GM18519 (cell line): ENCODE measurements around the gene LGMN.
A peak's percentile ranks its signal among the peaks of the same experiment; 100 is the strongest.
"Not testable (repeated sequence)": the region's sequence is repeated elsewhere in the genome, so short reads cannot be mapped to it uniquely, and the experiment has no call there.

ENCODE experiments used
- ATAC-seq: cut with Tn5 transposase; IDR thresholded peaks from one replicate; pipeline ENCODE4 v1.9.1; 2021; ENCODE audit warnings: mild to moderate bottlenecking, moderate library complexity; ENCODE audit not compliant: unreplicated experiment, low FRiP score

Gene LGMN

DNA sequence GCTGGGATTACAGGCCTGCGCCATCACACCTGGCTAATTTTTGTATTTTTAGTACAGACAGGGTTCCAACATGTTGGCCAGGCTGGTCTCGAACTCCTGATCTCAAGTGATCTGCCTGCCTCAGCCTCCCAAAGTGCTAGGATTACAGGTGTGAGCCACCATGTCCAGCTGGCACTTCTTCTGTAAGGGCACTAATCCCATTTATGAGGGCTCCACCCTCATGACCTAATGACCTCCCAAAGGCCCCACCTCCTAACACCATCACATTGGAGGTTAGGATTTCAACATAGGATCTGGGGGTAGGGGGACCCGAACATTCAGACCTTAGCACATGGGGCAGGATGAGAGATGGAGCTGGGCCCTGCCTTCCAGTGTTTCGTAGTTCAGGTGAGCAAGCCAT, 68.1 kb downstream of the LGMN start:
- ATAC-seq = not testable (repeated sequence)

DNA sequence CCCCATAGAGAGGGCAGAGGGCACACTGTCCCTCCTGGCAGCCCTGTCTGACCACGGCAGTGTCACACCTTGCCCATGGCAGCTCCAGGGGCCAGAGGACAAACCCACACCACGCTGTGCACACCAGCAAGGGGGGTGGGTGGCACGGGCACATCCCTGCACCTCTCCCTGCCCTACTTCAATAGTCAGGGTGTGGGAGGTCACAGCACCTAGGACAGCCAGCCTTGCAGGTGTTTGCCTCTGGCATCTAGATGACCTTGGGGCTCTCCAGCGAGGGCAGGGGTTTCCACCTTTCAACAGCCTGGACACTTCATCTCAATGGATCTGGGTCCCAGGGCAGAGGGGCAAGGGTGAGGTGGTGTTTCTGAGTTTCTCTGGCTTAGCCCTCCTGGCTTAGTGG, 69.2 kb downstream of the LGMN start:
- no peak for ATAC-seq

GRCh38 chr14:92678766-92679165, 69.7 kb downstream of the LGMN start:
- no peak for ATAC-seq

GRCh38 chr14:92677955-92678354, 70.5 kb downstream of the LGMN start:
- no peak for ATAC-seq

- peak; percentile 72 for ATAC-seq
Observed at GRCh38 chr14:92677087-92677668, 71.2 kb downstream of the LGMN start.

DNA sequence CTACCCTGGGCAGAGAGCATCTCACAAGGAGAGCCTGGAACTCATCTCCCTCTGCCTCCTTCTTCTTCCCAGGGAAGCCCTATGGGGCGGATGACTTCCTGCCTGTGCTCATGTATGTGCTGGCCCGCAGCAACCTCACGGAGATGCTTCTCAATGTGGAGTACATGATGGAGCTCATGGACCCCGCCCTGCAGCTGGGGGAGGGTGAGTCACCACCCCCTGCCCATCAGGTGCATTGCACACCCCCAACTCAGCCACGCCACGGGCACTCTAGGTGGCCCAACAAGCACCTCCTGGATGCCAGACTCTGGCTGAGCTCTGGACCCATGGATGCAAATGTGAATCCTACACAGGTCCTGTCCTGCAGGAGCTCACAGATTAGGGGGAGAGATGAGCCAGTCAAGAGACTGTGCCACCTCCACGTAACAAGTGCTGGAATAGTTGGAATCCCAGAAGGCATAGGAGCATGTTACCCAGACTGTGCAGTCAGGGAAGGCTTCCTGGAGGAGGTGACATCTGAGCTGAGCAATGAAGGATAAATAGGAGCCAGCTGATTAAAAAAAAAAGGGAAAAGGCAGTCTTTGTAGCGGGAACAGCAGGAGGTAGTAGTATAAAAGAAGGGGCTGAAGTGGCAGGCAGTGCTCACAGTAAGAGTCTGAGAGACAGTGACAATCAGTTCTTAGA, 71.9 kb downstream of the LGMN start:
- ATAC-seq = no peak

DNA sequence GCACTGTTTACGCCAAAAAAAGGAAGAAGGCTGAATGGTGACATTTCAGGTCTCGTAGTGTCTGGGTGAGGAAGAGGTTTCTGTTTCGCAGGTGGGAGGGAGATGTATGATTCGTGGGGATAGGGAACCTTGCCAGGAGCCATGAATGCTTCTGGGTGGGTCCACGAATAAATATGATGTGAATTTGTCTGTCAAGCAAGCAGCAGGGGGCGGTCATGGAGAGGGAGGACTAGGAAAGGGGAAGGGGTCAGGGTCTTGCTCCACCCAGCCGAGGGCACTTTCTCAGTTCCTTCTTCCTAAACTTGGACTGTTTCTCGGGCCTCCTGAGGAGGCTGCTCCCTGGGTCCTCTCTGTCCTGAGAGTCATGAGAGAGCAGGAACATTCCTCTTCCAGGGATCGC, 72.5 kb downstream of the LGMN start:
- ATAC-seq = no peak

DNA sequence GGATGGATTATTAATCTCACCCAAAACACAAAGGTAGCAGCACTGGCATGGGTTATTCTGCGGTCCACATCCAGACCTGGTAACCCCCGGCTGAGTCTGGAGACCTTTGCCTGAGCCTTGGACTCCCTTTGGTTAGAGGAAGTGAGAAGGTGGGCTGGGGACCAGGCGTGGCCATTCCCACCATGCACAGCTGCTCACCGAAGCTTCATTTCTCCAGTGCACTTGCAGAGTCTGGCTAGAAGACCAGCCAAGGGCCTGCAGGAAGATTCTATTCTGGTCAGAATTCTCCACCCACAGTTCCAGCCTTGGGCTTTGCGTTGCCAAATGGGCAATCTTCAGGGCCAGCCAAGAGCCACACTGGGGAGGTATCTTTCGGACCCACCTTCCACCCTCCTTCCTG, 73.0 kb downstream of the LGMN start:
- ATAC-seq = no peak

DNA sequence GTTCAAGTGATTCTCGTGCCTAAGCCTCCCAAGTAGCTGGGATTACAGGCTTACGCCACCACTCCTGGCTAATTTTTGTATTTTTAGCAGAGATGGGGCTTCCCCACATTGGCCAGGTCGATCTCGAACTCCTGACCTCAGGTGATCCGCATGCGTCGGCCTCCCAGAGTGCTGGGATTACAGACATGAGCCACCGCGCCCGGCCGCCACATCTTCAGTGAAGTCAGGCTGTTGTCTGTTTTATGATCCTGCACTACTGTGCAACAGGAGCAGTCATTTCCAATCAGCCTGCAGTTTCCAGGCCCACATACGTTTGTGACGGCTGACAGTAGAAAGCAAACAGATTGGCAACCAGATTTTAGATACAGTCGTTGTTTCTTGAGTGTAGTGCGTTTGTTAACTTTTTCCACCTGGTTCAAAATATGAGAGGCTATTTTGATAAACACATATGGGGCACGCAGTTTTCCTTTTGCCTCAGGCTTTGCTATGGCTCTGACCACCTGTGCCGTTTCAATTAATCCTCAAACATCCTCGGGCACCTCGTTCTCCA, 74.8 kb downstream of the LGMN start:
- no peak for ATAC-seq

DNA sequence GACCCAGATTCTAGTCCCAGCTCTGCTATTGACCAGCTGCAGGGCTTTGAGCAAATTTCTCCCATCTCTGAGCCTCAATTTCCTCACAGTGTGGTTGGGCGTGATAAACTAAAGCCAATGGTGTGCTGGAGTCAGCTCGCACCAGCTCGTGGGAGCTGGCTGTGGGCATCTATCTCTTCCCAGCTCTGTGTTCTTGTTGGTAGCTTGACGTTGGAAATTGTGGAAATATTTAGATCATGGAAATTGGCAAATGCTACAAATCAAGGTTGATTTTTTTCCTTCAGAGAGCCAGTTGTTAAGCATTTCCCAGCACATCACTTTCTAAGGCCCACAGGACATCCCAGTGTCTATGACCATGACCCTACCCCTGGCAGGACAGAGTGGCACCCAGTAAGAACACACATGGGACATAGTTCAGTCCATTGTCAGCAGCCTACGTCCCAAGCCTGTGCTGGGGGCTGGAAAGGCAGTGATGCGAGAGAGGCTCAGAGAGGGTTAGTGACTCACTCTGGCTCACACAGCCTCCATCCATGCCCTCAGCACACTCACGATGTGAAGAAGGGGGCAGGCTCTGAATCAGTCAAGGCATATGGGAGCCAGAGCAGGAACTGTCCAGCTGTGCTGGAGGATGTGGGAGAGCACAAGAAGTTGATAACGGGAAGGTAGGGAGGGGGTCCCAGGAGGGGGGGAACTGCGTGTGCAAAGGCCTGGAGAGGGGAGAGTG, 77.6 kb downstream of the LGMN start:
- ATAC-seq = no peak

DNA sequence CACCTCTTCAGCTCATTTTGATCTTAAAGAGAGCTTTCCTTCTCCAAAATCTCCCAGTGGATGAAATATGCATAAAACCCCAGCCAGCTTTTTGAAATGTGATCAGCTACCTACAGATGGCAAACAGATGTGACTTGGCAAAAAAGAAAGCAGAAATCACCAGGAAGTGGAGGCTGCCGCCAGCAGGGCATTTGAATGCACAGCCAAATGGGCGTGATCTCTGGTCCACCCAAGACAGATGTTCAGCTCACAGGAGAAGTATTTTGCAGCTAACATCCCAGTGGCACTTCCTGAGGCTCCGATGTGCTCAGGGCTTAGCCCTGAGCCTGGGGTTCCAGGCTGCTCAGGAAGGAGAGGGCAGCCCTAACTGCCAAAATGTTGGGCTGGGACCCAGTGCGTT, 78.3 kb downstream of the LGMN start:
- no peak for ATAC-seq

DNA sequence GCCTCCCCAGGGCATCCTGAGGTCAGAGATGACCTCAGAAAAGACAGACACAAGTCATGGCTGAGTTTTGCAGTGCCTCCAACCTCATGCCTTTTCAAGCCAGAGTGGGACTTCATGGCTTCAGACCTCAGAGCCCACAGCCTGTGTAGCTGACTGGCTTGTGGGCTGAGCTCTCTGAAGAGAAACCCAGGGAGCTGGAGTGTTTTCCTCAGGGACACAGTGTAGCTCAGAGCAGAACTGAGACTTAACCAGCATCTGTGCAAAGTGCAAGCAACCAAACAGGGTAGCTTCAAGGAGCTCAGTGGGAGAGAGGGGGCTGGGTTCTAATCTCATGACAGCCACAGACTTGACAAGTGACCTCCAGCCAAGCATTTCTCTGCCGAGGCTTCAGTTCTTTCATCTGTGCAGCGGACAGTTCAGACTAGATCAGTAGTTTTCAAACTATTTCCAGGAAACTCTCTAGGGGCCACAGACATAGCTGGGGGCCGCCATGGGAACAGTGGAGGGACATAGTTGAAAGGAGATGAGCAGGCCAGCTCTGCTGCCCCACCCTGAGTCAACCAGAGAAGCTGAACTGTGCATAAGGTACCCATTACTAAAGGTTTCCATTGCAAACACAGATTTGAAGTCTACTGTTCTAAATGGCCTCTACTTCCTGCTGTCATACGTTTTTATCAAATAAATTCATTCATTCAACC, 80.0 kb downstream of the LGMN start:
- ATAC-seq = no peak

GRCh38 chr14:92666251-92666650, 82.2 kb downstream of the LGMN start:
- no peak for ATAC-seq

GRCh38 chr14:92665661-92666110, 82.7 kb downstream of the LGMN start:
- ATAC-seq = no peak

DNA sequence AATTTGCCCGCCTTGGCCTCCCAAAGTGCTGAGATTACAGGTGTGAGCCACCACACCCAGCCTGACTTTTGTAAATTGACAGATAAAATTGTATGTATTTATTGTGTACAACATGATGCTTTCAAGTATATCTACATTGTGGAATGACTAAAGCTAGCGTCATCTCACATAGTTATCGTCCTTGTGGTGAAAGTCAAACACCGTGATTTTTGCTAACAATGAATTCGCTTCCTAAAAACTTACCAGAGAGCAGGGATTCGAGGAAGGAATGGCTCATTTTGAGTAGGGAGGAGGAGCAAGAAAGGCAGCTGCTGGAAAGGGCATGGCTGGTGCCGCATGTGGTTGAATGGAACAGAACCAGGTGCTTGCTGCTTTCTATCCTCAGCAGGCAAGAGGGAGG, 85.4 kb downstream of the LGMN start:
- ATAC-seq = no peak

DNA sequence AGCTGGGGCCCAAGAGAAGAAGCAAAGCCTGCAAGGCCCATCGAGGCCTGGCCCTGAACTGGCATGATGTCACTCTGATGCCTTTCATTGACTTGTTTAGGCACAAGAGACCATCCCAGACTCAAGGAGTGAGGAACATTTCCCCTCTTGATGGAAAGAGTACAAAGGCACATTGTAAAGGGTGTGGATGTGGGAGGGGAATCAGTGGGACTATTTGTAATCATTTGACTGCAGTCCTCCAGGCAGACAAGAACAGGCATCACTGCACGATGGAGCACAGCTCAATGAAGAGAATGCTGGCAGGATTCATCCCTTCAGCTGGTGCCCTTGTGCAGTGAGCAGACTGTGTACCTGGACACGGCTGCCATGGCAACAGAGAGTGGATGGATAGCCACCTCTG, 87.9 kb downstream of the LGMN start:
- ATAC-seq = no peak

DNA sequence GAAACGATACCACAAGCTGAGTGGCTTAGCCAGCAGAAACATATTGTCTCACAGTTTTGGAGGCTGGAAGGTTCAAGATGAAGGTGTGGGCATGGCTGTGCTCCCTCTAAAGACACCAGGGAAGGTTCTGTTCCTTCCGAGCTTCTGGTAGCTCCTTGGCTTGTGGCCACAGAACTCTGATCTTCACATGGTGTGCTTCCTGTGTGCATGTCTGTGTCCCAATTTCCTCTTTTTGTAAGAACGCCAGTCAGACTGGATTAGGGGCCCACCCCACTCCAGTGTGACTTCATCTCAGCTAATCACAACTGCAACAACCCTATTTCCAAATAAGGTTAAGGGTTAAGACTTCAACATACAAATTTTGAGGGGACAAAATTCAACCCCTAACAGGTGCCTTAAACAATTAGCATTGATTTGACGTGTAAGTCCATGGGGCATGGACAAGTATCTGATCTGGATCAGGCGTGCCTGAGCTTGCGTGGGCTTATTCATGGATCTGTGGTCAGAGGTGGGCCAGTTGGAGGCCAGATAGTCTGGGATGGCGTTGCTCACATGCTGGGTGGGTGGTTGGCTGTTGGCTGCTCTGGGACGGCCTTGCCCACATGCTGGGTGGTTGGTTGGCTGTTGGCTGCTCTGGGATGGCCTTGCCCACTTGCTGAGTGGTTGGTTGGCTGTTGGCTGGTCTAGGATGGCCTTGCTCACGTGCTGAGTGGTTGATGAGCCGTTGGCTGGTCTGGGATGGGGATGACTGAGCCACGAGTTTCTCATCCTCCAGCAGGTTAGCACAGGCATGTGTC, 88.5 kb downstream of the LGMN start:
- no peak for ATAC-seq

- ATAC-seq = no peak
Observed at GRCh38 chr14:92658684-92659083, 89.7 kb downstream of the LGMN start.

GRCh38 chr14:92658160-92658559, 90.3 kb downstream of the LGMN start:
- ATAC-seq = no peak

- ATAC-seq = no peak
Observed at GRCh38 chr14:92657457-92658142, 90.8 kb downstream of the LGMN start.
